GM19324 (cell line): Measurements from ENCODE around the gene ZNF138.

Source experiments
- ATAC-seq: cut with Tn5 transposase; IDR thresholded peaks from one replicate; pipeline ENCODE4 v1.9.1; 2021; ENCODE audit warnings: mild to moderate bottlenecking, moderate library complexity; ENCODE audit not compliant: unreplicated experiment, low FRiP score

ZNF138 gene

DNA sequence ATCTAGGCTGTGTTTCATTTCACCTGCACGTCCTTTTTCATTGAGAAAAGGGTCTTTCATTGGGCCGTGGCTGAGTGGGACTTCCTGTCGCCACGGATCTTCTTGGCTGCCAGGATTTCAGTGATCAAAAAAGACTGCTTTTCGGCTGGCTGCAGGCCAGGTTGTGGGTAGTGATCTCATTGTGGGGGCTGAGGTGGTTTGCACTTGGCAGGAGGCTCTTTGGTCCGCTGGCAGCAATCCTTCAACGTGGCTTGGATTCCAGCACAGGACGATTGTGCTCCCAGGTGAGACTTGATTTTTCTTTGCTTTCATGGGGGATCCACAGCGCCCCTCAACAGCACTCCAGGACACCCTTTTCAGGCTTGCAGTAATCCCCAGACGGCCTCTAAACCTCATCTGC, 79.9 kb downstream of the ZNF138 start:
- ATAC-seq: no peak

DNA sequence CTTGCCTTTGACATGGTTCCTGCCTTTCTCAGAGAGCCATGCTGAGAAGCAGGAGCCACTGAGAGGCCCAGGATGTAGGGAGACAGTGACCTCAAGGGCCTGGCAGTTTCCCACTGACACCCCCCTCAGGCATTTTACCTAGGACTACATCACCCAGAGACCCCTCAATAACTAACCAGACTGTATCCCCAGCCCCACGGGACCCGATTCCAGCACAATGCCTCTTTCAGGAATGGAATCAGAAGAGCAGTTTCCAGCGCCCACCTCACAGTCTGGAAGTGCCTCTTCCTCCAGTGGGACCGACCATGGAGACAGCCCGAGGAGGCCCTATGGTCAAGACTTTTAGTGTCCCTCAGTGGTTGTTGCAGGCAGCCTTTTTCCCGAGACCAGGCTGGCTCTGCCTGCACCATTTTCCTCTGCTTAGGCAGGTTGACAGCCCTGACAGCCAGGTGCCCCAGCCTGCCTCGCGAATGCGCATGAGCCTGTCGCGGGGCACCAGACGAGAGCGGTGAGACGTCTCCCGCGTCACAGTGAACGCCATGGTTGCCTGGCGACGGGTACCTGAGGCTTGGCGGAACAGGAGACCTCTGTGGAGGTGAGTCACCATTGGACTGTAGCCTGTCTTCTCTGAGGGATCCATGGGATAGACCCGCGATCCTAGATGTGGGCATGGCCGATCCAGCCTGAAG, 80.5 kb downstream of the ZNF138 start:
- ATAC-seq: no peak

- no peak for ATAC-seq
Measured at GRCh38 chr7:64875258-64875657, 81.0 kb downstream of the ZNF138 start.

GRCh38 chr7:64875658-64876406, 81.6 kb downstream of the ZNF138 start:
- no peak for ATAC-seq

DNA sequence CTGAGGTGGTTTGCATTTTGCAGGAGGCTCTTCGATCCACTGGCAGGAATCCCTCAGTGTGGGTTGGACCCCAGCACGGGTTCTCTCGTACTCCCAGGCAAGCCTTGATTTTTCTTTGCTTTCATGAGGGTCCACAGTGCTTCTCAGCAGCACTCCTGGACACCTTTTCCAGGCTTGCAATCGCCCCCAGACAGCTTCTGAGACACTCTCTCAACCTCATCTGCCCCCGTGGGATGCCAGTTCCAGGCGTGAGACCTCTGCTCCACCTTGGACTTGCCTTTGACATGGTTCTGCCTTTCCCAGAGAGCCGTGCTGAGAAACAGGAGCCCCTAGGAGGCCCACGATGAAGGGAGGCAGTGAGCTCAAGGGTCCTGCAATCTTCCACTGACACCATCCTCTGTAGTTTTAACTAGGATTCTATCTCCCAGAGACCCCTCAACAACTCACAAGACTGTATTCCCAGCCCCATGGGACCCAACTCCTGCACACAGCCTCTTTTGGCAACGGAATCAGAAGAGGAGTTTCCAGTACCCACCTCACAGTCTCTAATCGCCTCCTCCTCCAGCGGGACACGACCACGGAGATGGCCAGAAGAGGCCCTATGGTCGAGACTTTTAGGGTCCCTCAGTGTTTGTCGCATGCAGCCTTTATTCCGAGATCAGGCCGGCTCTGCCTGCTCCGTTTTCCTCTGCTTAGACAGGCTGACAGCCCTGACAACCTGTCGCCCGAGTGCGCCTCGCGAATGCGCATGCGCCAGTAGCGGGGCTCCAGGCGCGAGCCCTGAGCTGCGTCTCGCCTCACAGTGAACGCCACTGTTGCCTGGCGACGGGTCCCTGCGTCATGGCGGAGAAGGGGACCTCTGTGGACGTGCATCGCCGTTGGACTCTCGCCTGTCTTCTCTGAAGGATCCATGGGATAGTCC, 82.8 kb downstream of the ZNF138 start:
- ATAC-seq: no peak

GRCh38 chr7:64877714-64878610, 83.7 kb downstream of the ZNF138 start:
- ATAC-seq: no peak

DNA sequence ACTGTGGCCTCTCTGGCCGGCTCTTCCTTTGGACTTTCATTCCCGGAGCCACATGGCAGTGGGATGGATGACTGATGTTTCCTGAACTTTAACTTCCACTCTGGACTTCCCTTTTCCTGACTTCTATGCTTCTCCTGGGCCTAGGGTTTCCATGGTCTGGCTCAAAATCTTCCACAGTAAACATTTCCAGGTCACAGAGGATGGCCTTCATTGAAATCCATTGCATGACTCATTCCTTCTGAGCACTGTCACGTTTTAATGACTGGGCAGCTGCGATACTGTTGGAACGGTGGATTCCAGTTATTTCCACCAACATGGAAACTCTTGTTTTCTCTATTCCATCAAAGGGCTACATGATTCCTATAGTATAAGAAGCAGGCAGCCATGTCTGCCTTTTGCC, 84.5 kb downstream of the ZNF138 start:
- ATAC-seq: no peak

GRCh38 chr7:64879086-64879730, 85.0 kb downstream of the ZNF138 start:
- ATAC-seq: no peak

DNA sequence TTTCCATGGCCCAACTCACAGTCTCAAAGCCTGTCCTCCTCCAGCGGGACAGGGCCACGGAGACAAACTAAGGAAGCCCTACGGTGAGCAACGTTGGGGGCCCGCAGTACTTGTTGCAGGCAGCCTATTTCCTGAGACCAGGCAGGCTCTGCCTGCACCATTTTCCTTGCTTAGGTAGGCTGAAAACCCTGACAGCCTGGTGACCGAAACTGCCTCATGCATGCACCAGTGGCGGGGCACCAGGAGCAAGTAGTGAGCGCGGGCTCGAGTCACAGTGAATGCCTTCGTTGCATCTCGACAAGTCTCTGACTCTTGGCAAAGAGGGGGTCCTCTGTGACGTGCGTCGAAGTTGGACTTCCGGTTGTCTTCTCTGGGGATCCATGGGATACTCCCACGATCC, 85.6 kb downstream of the ZNF138 start:
- ATAC-seq: no peak

GRCh38 chr7:64880322-64881297, 86.4 kb downstream of the ZNF138 start:
- ATAC-seq: no peak

- no peak for ATAC-seq
Measured at GRCh38 chr7:64881461-64882287, 87.4 kb downstream of the ZNF138 start.

- ATAC-seq: no peak
Measured at GRCh38 chr7:64882341-64883112, 88.3 kb downstream of the ZNF138 start.
